HEK293T (cell line): Measurements from ENCODE around the gene ZNF532.

Experiments
- FOXM1 ChIP-seq: fragments of 450-650 bp; IDR thresholded peaks from 2 replicates; pipeline ENCODE4 v1.6.1; 2017; ENCODE audit warnings: mild to moderate bottlenecking, borderline replicate concordance
- HDGF ChIP-seq: fragments of 450-650 bp; IDR thresholded peaks from 2 replicates; pipeline ENCODE4 v1.6.1; 2017; ENCODE audit warnings: antibody characterized with exemption, borderline replicate concordance
- SP1 ChIP-seq: fragments of 450-650 bp; IDR thresholded peaks from 2 replicates; pipeline ENCODE4 v1.6.1; 2017
- SUZ12 ChIP-seq: fragments of 450-650 bp; IDR thresholded peaks from 2 replicates; pipeline ENCODE4 v1.6.1; 2016; ENCODE audit warnings: mild to moderate bottlenecking
- ZNF384 ChIP-seq: fragments of 450-650 bp; IDR thresholded peaks from 2 replicates; pipeline ENCODE4 v1.6.1; 2016

DNA sequence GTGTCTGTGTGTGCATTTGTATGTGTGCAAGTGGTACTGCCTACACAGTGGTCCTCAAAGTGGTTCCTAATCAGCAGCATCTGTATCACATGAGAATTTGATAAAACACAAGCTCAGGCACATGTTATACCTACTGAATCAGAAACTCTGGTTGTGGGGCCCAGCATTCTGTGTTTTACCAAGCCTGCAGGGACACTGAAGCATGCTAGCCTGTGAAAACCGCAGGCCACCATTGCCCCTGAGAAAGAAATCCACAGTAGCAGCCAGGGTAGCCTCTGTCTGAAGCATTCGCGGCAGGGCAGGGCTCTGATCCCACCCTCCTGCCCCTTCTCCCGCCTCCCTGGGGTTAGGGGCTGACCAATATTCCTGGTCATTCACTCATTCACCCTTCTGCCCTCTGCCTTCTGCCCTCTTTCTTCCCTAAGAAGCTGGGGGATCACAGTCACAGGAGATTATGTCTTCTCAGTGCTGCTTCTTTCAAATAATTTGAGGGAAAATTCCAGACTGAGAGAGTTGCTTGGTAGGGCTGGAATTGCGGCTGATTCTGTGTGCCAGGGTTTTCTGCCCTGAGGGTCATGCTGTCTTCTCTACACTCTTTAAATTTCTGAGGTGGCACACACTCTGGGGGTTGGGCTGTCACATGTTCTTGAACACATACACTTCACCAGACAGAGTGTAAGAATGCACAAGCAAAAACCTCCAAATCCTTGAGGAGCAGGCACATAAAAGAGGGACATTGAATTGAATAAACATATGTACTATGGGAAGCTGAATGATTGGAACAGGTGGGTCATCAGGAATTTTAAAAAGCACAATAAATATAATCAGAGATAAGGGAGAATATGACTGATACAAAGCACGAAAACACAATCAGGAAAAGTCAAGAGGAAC, 148.4 kb downstream of the ZNF532 start:
- TF ChIP-seq FOXM1, result no peak
- no peak for TF ChIP-seq ZNF384
- TF ChIP-seq SP1, result no peak
- no peak for TF ChIP-seq HDGF
- TF ChIP-seq SUZ12, result no peak
